Measurements from ENCODE around the gene SH2D3C. TPM values are rescaled to one million over a fixed set of nuclear protein-coding genes. Genes with fewer than 3 reads are reported as not detected.
"Not testable (repeated sequence)": the region's sequence is repeated elsewhere in the genome, so short reads cannot be mapped to it uniquely, and the experiment has no call there.

Gene SH2D3C
- total RNA-seq, 1 donor from 2014 or later: 0.05 TPM

DNA sequence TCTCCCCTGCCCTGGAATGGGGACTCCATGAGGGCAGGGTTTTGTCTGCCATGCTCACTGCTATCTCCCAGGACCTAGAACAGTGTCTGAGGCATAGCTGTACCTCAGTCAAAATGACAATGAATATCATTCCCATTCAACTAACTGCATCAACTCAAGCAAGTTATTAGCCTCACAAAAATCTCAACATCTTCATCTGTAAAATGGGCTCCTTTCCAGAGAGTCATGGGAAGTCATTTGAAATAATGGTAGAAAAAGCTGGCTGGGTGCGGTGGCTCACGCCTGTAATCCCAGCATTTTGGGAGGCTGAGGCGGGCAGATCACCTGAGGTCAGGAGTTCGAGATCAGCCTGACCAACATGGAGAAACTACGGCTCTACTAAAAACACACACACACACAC, 9.4 kb downstream of the SH2D3C start:
- DNase-seq (ENCODE audit: low read depth): no peak

DNA sequence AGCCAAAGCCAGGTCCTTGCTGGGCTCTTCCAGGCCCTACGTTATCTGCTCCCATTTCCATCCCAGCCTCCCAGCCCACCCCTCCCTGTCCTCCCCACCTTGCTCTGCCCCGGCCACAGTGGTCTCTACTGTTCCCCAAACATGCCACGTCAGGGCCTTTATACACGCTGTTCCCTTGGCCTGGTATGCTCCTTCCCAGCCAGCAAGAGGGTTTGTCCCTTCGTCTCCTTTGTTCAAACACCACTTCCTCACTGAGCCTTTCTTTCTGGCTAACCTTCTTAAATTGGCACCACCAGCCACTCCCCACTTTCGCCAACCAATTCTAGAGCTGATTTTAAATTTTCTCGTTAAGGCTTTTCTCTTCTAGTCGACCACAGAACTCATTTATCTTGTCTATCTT, 9.8 kb downstream of the SH2D3C start:
- no peak for DNase-seq (ENCODE audit: low read depth)

GRCh38 chr9:127767909-127768331, 10.5 kb downstream of the SH2D3C start:
- DNase-seq (ENCODE audit: low read depth): no peak

GRCh38 chr9:127767410-127767809, 11.1 kb downstream of the SH2D3C start:
- DNase-seq (ENCODE audit: low read depth): no peak

GRCh38 chr9:127765418-127765817, 13.0 kb downstream of the SH2D3C start:
- DNase-seq (ENCODE audit: low read depth): no peak

DNA sequence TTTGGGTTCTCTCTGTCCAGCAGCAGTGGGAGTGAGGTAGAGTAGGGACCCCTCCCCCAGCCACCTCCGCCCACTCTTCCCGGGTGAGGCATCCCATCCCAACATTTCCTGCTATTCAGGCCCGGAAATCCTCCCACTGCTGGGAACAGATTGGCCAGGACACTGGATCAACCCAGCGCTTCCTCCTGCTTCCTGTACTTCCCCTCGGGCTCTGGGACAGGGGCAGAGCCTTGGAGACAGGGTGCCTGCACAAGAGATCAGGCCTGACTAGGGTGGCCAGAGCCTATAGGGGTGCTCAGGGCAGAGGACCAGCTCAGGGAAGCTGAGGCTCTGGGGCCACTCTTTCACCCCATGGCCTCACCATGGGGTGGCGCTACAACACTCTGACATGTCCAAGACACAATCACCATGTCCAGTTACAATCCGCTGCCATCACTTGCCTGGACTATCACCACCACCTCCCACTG, 14.5 kb downstream of the SH2D3C start:
- no peak for DNase-seq (ENCODE audit: low read depth)

GRCh38 chr9:127762111-127762676, 16.3 kb downstream of the SH2D3C start:
- DNase-seq (ENCODE audit: low read depth): no peak

DNA sequence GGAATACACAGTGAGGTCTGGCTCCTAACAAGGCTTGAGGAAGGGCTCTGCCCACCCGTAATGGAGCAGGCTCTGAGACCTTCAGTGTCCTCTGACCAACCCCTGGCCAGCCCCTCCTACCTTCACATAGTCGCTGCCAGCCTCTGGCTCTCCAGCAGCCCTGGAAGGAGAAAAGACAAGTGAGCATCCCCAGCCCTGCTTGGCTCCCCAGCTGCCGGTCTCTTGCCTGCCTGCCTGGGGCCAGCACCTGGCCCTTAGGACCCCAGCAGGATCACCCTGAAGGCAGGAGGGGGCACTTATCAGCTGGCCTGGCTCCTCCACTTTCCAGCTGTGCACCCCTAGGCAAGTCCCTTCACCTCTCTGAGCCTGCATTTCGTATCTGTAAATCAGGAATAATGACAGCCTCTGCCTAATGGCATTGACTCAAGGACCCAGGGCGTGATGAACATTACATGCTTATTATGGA, 16.9 kb downstream of the SH2D3C start:
- no peak for DNase-seq (ENCODE audit: low read depth)

DNA sequence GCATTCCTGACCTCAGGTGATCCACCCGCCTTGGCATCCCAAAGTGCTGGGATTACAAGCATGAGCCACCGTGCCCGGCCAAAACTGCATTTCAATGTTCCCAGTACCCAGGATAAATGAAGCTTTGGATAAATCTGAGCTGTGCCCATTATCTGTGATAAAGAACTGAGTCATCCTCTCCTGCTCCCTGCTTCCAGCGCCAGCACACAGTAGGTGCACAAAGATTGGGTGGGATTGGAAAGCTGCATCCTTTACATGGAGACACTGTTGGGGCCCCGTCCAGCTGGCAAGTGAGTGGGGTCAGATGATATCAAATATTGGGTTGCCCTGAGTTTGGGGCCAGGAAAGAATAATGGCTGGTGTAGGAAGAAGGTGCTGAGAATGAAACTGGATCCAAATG, 17.4 kb downstream of the SH2D3C start:
- no peak for DNase-seq (ENCODE audit: low read depth)

GRCh38 chr9:127758843-127759242, 19.6 kb downstream of the SH2D3C start:
- no peak for DNase-seq (ENCODE audit: low read depth)

DNA sequence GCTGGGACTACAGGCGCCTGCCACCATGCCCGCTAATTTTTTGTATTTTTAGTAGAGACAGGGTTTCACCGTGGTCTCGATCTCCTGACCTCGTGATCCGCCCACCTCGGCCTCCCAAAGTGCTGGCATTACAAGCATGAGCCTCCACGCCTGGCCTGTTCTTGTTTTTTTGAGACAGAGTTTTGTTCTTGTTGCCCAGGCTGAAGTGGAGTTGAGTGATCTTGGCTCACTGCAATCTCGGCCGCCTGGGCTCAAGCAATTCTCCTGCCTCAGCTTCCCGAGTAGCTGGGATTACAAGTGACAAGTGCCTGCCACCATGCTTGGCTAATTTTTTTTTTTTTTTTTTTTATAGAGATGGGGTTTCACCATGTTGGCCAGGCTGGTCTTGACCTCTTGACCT, 21.7 kb downstream of the SH2D3C start:
- not testable (repeated sequence) for DNase-seq (ENCODE audit: low read depth)

- DNase-seq (ENCODE audit: low read depth): no peak
Measured at GRCh38 chr9:127756233-127756632, 22.2 kb downstream of the SH2D3C start.

GRCh38 chr9:127755061-127756060, 23.1 kb downstream of the SH2D3C start:
- DNase-seq (ENCODE audit: low read depth): no peak

DNA sequence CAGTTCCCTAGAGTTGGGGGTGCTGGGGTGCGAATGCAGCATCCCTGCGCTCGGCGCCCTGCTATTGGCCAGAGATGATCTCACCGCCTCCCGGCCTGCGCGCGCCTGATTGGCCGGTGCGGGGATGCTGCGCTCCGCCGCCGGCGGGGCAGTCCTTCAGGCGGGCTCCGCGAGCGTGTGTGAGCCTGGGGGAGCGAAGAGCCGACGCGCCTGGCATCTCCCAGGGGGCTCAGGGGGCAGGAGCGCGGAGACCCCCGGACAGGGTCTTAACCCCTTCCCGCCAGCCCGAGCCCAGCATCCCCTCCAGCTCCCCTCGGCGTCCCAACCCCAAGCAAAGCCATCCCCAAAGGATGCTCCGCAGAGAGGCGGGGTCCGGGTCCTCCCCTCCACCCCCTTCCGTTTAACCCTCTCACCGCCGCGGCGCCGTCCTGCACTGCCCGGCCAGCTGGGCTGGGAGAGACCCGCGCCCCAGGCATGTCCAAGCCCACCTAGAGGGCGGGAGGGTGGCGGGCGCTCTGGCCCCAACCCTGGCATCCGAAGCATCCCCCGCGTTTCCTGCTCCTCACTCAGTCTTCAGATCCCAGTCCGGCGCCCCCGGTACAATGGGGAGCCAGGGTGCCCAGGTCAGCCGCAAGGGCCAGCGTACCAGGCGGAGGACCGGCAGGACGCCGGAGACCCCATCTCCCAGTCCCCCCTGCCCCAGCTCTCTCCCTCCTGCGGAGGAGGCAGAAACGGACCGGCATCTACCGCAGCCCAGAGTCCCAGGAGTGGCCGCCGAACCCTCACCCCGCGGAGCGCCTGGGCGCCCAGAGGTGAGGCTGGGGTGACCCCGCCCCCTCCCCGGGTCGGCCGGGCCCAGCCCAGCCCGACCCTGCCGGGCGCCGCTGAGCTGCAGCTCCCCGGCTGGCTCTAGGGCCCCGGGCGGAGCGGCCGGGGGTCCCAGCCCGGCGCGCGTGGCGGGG, 24.1 kb downstream of the SH2D3C start:
- DNase-seq (ENCODE audit: low read depth): no peak

- DNase-seq (ENCODE audit: low read depth): no peak
Measured at GRCh38 chr9:127753622-127754021, 24.8 kb downstream of the SH2D3C start.

- no peak for DNase-seq (ENCODE audit: low read depth)
Measured at GRCh38 chr9:127753148-127753547, 25.3 kb downstream of the SH2D3C start.

GRCh38 chr9:127751269-127752054, 27.0 kb downstream of the SH2D3C start:
- no peak for DNase-seq (ENCODE audit: low read depth)

DNA sequence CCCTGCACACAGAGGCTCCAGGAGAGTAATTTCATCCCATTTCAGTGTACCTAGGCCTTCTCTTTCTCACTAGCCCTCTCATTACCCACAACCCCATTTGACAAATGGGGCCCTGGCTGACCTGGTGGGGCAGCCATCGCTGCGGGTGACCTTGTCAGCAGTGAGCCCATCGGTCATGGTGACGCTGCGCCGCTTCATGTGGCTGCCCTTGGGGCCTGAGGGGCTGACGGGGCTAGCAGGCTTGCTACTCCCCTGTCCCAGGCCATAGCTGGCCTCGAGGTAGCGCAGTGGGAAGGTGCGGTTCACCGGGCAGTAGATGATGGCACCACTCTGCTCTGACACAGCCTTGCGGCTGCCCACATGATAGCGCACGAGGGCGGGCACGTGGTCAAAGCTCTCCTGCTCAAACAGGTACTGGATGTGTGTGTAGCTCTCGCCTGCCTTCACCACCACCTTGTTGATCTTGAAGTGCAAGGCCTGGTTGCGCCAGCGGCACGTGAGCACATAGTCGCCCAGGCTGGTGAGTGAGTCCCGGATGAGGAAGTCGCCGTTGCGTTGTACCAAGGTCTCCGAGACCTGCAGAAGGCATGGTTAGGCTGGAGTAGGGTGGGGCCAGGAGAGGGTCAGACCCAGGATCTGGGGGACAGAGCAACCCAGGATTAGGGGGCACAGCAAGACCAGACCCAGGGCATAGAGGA, 29.2 kb downstream of the SH2D3C start:
- no peak for DNase-seq (ENCODE audit: low read depth)

- DNase-seq (ENCODE audit: low read depth): no peak
Measured at GRCh38 chr9:127746959-127747569, 31.4 kb downstream of the SH2D3C start.
